Measurements from ENCODE around the gene EP400.
"Not testable (repeated sequence)": the region's sequence is repeated elsewhere in the genome, so short reads cannot be mapped to it uniquely, and the experiment has no call there.

Gene EP400

DNA sequence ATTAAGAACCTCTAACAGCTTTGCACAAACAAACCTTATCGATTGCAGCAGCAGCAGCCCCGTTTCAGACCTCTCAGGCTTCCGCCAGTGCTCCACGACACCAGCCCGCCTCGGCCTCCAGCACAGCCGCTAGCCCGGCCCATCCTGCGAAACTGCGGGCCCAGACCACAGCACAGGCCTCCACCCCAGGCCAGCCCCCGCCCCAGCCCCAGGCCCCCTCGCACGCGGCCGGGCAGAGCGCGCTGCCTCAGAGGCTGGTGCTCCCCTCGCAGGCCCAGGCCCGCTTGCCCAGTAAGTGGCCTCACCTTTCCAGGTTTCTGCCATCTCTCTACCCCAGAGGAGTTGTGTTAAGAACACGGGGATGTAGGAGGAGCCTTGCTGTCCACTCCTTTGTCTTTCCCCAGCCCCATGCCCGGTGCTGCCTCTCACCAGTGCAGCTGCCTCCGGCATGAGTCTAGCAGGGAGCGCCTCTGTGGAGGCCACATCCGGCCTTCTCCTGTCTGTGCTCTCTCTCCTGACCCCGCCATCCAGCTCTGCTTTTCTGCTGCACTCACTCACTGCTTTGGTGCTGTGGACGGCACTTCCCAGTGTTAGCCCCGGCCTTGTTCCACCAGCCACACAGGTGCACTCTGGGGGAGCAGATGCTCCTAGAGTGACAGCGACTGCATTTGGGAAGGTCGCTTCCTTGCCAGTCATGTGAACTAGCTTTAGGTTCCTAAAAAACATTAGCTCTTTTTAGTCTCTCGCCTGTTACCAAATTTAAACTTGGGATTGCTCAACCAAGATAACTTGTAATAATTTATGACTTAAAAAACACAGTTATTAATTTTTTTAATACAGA, 71.5 kb downstream of the EP400 start:
- DNase-seq = no peak

DNA sequence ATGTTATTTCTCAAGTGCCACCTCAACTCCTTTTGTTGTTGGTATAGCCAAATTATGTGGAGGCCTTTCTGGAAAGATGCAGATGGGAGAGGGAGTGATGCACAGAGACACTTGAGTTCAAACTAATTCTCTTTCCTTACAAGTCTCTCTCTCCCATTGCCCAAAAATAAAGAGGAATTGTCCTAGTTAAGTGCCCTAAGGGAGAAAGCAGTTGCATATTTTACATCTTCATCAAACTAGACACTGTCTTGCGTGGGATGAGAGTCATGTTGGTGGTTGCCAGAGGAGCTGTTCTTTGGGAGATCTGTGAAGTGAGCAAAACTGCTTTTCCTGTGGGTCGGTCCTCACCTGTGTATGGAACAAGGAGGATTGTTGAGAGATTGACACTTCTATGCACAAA, 72.2 kb downstream of the EP400 start:
- DNase-seq = no peak

DNA sequence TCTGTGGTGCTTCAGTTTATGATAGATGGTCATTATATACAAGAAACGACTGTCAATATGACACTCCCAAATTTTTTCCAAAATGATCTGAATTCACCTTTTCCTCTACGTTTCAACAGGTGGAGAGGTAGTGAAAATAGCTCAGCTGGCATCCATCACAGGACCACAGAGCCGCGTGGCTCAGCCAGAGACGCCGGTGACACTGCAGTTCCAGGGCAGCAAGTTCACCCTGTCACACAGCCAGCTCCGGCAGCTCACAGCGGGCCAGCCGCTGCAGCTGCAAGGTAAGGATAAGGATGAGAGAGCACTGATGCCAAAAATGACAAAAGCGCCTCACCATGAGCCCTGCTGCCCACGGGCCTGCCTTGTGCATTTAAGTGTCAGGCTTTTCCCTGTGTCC, 73.9 kb downstream of the EP400 start:
- no peak for DNase-seq

DNA sequence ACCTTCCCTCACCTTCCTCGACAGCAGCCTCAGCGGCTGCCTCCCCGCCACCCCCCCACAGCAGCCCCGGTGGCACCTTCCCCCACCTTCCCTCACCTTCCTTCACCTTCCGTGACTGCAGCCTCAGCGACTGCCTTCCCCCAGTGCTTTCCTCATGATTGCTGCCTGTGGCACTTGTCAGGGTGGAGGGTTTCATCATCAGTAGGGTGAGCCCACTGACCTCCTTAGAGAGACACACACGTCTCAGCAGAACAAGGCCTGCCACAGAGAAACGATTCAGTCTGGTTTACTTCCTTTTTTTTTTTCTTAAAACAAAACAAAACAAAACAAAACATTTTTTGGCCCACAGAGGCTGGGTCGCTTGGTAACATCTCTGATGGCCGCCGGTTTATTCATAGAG, 75.0 kb downstream of the EP400 start:
- DNase-seq = no peak

DNA sequence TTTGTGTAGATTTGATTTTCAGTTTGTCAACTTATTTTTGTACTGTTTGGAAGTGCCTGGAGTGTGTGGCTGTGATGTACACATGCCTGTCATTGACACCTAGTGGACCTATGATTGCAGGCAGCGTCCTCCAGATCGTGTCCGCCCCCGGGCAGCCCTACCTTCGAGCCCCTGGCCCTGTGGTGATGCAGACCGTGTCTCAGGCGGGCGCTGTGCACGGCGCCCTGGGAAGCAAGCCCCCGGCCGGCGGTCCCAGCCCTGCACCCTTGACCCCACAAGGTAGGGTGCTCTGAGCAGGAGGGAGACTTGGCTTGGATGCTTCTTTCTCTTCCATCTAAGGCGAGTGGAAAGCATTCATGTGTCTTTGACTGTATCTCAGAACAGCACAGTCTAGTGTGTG, 75.8 kb downstream of the EP400 start:
- no peak for DNase-seq

DNA sequence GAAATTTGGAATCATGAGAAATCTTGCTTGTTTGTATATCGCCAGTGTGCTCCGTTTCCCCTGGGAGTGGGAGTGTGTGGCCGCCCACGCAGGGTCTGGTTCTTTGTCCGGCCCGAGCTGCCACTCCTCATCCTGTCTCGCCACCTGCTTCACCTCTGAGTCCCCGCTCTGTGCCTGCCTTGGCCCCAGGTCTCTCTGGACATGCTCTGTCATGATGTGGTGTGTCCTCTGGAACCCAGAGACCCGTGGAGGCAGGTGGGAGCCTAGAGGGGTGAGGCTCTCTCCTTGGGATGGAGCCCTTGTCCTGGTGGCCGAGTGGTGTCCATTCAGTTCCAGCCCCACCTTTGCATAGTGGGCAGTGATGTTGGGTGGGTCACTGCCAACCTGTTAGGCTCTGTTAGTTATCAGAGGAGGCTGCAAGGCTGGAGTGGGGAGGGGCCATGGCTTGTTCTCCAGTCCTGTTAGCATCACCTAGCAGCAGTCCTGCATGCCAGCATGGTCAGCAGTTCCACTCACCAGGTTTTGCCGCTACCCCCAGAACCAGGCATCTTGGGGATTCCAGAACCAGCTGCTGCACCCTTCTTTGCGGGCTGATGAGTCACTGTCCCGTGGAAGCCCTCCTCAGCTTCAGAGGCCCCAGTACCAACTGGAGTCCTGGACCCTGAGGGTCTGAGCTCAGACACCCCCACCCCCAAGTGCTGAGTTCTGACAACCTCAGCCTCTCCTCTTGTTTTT, 76.5 kb downstream of the EP400 start:
- DNase-seq = no peak

DNA sequence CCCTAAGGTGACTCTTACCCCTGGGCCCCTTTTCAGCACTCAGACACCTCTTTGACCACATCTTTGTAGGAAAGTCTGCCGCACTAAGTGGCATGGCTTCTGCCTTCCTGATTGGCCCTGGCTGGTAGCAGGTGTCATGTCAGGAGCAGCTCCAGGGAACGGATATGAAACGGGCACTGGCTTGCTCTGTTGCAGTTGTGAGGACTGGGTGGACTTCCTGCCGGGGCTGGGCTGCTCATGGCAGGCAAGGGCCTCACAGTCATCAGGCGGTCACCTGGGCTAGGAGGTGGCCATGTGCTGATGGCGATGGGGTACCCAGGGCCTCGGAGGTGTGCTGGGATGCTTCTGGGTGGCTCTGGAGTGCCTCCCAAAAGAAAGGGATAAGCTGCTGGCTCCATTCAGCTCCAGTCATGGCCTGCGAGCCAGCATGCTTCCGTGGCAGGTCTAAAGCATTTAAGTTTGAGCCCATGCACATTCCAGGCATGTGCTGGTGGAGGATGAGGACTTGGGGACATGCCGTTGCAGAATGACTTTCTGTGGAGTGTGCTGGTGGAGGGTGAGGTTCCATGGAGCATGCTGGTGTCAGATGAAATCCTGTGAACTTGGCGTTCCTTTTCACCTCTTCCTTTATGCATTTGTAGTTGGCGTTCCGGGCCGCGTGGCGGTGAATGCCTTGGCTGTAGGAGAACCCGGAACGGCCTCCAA, 77.2 kb downstream of the EP400 start:
- no peak for DNase-seq

DNA sequence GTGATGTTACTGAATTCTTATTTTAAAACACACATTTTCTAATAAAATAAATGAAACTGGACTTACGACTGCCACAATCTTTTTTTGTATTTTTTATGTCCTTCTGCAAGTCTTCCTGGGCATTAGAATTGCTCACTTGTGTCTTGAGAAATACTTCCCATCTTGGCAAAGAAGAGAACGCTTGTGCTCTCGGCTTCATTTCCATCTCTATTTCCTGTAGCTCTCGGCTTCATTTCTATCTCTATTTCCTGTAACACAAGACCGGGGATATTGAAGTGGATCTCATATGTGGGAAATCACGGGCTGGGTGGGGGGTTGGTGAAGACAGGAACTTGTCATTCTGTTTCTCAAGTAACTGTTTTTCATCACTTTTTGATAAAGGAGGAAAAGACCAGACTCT, 77.9 kb downstream of the EP400 start:
- DNase-seq = no peak

DNA sequence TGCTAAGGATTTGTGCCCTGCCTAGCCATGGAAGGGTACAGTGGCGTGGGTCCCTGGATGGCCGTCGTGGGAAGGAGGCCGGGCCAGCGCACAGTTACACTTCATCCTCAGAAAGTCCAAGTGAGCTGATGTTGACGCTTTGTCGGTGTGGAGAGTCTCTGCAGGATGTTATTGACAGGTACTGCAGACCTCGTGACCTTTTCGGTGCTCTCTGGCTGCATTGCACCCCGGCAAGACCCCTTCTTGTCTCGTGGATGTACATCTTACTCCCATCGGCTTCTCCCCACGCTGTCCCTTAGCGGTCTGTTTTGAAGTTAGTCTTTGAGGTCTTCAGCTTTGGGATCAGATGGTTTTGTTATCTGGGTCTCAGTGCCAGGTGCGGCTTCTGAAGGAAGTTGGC, 78.4 kb downstream of the EP400 start:
- DNase-seq = no peak

DNA sequence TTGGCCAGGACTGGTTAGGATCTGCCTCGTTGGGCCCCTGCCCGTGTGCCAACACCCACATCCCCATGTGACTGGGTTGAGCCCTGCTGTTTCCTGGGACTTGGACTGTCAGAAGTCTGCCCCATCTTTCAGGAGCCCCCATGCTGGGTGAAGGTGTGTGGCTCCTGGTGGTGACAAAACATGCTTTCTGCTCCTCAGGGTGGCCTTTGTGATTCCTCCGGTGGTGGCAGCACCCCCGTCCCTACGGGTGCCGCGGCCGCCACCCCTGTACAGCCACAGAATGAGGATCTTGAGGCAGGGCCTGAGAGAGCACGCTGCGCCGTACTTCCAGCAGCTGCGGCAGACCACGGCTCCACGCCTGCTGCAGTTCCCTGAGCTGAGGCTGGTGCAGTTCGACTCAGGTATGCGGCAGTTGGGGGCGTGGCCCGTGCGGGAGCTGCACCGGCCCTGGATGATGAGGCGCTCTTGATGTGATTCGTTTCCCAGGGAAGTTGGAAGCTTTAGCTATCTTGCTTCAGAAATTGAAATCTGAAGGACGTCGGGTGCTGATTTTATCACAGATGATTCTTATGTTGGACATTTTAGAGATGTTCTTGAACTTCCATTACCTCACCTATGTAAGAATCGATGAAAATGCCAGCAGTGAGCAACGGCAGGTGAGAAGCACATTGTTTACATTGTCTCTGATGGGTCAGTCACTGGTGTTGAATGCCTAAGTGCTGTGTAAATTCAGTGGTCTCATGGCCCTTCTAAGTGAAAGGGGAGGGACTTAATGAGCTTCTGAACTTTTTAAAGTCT, 80.0 kb downstream of the EP400 start:
- DNase-seq = no peak

DNA sequence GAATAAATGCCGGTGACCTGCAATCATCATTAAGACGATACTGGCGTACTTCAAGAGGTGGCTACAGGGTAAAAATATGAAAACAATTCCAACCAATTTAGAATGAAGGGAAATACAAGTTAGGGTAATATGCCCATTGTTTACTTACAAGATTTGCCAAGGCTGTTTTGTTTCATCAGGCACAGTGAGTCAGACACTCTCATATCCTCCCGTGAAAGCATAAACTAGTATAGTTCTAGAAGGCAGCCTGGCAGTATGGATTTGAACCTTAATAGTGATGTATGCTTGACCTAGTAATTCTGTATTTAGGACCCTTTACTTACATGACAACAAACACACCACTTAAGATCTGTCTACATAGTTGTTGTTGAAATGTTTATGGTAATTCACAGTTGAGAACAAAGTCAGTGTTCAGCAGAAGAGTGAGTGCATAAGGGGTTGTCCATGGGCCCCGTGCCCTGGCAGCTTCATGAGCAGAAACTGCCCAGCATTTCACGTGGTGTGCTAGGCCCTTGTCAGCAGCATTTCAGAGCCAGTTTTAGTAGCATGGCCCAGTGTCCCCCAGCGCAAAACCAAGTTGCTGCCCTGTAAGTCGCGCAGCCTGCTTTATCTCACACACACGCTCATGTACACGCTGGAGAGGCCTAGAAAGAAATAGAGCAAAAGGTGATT, 80.8 kb downstream of the EP400 start:
- DNase-seq = no peak

DNA sequence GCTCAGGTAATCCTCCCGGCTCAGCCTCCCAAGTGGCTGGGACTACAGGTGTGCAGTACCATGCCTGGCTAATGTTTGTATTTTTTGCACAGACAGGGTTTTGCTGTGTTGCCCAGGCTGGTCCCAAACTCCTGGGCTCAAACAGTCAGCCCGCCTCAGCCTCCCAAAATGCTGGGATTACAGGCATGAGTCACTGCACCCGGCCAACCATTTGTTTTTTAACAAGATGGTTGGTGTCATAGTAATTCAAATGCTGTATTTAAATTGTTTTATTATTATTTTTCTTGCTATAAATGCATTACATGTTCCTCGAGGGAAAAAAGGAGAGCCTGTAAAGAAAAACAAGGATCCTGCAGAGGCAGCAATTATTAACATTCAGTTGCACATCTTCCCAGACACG, 83.9 kb downstream of the EP400 start:
- DNase-seq = no peak

DNA sequence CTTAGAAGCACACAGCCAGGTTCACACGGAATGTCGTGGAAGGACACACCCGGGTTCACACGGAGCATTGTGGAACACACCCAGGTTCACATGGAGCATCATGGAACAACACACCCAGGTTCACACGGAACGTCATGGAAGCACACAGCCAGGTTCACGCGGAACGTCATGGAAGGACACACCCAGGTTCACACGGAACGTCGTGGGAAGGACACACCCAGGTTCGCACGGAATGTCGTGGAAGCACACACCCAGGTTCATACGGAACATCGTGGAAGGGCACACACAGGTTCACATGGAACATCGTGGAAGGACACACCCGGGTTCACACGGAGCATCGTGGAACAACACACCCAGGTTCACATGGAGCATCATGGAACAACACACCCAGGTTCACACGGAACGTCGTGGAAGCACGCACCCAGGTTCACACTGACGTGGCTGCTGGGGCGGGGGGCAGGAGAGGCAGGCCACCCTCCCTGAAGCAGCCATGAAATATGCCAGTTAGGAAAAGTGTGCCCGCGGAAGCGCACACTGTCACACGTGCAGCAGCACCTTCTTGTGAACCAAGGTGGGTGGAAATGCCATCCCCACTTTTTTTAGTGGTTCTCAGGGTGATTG, 86.4 kb downstream of the EP400 start:
- DNase-seq = no peak

DNA sequence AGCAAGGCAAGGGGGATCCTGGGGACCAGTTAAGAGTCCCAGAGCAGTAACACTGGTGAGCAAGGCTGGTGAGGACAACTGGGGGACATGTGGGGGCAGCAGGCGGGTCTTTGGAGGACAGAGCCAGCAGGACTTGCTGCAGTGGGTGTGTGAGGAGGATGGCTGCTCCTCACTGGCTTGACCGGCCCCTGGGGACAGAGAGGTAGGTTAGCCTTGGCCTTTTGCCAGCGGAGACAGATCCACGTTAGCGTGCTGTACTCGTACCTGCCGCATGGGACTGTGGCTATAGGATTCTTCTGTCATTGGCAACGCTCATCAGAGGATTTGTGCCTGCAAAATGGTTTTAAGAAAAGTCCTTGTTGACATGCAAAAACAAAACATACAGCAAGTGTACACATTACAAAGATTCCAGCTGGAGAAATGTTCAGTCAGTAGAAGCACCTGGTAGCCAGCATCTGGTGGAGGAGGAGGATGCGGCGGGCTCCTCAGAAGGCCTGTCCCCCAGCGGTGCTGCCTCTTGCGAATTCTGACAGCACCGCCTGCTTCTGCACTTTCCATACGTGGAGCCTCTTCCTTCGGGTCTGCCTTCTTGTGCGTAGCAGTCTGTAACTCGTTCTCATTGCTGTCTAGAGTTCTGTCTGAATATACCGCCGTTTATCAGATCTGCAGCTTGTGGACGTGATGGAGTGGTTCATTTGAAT, 91.3 kb downstream of the EP400 start:
- no peak for DNase-seq

DNA sequence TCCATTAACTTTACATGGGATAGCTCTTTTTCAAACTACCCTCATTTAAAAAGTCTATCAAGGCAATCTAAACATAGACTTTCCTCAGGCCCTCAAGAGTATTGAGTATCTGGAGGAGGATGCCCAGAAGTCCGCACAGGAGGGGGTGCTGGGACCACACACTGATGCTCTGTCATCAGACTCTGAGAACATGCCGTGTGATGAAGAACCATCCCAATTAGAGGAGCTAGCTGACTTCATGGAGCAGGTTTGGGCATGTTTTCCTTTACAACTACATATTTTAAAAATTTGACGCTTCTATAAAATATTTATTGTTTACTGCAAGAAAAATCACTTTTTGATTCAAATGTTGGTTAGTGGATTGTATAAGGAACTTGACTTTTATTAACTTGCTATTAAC, 93.5 kb downstream of the EP400 start:
- no peak for DNase-seq

DNA sequence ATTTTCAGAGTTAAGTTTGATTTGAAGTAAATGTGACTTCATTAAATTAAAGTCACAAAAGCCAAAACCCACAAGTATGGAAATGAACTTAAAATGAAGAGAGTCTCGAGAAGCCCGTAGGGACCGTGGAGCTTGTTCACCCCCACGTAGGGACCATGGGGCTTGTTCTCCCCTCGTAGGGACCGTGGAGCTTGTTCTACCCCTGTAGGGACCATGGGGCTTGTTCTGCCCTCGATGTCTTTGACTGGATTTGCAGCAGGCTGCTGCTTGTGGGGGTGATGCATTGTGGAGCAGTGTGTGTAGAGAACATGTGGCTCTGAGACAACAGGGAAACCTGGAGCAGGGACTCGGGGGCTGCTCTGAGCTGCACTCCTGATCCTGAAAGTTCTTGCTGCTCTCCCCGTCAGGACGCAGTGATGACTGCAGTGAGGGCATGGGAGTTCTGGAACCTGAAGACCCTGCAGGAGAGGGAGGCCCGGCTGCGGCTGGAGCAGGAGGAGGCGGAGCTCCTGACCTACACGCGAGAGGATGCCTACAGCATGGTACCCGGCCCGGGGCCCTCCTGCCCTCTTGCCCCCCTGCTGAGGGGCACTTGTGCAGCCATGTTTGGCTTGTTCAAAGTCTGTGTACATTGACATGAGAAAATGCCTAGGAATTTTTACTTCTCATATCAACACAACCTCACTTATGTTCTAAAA, 94.2 kb downstream of the EP400 start:
- no peak for DNase-seq

DNA sequence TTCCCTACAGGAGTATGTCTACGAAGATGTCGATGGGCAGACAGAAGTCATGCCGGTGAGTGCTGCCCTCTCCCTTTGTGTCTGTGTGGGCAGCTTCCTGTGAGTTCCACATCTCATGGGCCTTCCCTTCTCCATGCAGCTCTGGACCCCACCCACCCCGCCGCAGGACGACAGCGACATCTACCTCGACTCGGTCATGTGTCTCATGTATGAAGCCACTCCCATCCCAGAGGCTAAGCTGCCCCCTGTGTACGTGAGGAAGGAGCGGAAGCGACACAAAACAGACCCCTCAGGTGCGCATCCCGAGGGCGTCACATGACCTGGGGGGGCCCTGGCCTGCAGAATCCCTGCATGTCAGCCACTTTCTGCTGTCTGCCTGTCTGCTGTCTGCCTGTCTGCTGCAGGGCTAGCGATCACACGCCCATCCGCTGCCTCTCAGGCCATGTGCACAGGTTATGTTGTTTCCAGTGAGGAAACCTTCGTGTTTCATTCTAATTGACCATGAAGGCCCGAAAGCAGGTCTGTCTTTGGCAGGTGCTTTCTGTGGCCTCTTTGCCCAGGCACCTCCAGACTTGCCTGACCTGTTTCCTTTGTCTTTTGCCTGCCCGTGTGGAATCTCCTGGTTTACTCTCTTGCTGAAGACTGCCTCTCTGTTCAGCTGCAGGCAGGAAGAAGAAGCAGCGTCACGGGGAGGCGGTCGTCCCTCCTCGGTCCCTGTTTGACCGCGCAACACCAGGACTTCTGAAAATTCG, 95.1 kb downstream of the EP400 start:
- DNase-seq = no peak

DNA sequence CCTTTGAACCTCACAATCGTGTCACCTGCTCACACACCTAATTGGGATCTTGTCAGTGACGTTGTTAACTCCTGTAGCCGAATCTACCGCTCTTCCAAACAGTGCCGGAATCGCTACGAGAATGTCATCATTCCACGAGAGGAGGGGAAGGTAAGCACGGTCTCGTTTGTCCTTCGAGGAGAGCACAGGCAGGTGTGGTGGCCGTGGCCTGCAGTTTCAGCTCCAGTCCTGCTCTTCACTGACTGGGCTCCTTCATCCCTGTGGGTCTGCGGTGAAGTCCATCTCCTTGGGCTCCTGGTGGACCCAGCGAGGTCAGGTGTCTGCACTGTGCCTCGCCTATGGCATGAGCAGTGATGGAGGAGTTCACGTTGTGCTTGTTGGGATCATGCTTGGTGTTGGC, 96.0 kb downstream of the EP400 start:
- no peak for DNase-seq

DNA sequence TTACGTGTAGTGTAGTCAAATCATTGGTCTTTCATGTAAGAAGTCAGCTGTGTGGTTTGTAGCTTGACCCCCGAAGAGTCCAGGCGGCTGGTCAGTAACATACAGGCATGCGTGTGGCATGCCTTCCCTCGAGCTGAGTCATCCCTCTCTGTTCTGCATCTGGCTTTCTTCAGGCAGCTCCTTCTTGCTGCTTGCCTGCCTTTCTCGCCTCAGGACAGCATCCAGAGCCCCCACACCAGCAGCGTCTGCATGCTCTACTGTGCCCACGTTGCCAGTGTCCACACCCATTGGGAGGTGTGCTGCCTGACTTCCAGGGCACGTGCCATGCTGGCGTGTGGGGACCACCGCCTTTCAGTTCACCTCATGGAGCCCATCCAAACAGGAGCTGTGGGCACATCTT, 96.8 kb downstream of the EP400 start:
- DNase-seq = no peak

DNA sequence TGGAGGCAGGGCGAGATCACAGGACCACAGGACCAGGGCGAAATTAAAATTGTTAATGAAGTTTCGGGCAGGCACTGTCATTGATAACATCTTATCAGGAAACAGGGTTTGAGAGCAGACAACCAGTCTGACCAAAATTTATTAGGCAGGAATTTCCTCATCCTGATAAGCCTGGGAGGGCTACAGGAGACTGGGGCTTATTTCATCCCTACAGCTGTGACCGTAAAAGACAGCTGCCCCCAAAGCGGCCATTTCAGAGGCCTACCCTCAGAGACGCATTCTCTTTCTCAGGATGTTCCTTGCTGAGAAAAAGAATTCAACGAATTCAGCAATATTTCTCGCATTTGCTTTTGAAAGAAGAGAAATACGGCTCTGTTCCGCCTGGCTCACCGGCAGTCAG, 97.9 kb downstream of the EP400 start:
- DNase-seq = not testable (repeated sequence)

Measured in NCI-H1694 (cell line).